HG03025 (cell line): Measurements from ENCODE around the gene KCNQ1.

Experiments
- ATAC-seq: cut with Tn5 transposase; IDR thresholded peaks from one replicate; pipeline ENCODE4 v1.9.1; 2021; ENCODE audit warnings: mild to moderate bottlenecking, moderate library complexity; ENCODE audit not compliant: unreplicated experiment, low FRiP score

KCNQ1 gene

GRCh38 chr11:2778630-2779498 is 334.1 kb downstream of the KCNQ1 start:
- no peak for ATAC-seq

- no peak for ATAC-seq
Measured at GRCh38 chr11:2779499-2779980, 334.7 kb downstream of the KCNQ1 start.

GRCh38 chr11:2779981-2780849 is 335.4 kb downstream of the KCNQ1 start:
- ATAC-seq: no peak

- ATAC-seq: no peak
Measured at GRCh38 chr11:2780850-2781407, 336.1 kb downstream of the KCNQ1 start.

GRCh38 chr11:2781408-2782274 is 336.8 kb downstream of the KCNQ1 start:
- ATAC-seq: no peak

GRCh38 chr11:2782769-2783168 is 338.0 kb downstream of the KCNQ1 start:
- no peak for ATAC-seq

- ATAC-seq: no peak
Measured at GRCh38 chr11:2783536-2784082, 338.8 kb downstream of the KCNQ1 start.

- no peak for ATAC-seq
Measured at GRCh38 chr11:2787816-2788167, 343.0 kb downstream of the KCNQ1 start.

- ATAC-seq: no peak
Measured at GRCh38 chr11:2788168-2789071, 343.6 kb downstream of the KCNQ1 start.

- ATAC-seq: no peak
Measured at GRCh38 chr11:2789331-2789730, 344.5 kb downstream of the KCNQ1 start.

- no peak for ATAC-seq
Measured at GRCh38 chr11:2789791-2790567, 345.2 kb downstream of the KCNQ1 start.

- no peak for ATAC-seq
Measured at GRCh38 chr11:2790568-2790921, 345.7 kb downstream of the KCNQ1 start.

- ATAC-seq: no peak
Measured at GRCh38 chr11:2791139-2791520, 346.3 kb downstream of the KCNQ1 start.

- ATAC-seq: no peak
Measured at GRCh38 chr11:2791521-2792380, 346.9 kb downstream of the KCNQ1 start.

GRCh38 chr11:2792381-2793250 is 347.8 kb downstream of the KCNQ1 start:
- ATAC-seq: no peak

GRCh38 chr11:2793701-2794045 is 348.9 kb downstream of the KCNQ1 start:
- ATAC-seq: no peak
